Liver (tissue), 3 donors: Measurements from ENCODE around the gene MNS1.

Source experiments
- ATF3 ChIP-seq: IDR thresholded peaks from 2 replicates; pipeline ENCODE4 v1.6.1; 2016; ENCODE audit warnings: antibody characterized with exemption
- CTCF ChIP-seq: fragments of 150-350 bp; IDR thresholded peaks from 2 replicates; pipeline ENCODE4 v1.5.1; 2017; ENCODE audit warnings: improper control_type of control experiment, low read depth, low read length; ENCODE audit not compliant: missing input control
- FOXA1 ChIP-seq: IDR thresholded peaks from 2 replicates; pipeline ENCODE4 v1.6.1; 2016; ENCODE audit warnings: antibody characterized with exemption
- GABPA ChIP-seq, 2 donors: IDR thresholded peaks in 1 of 2; conservative IDR thresholded peaks in 1 of 2; 2 replicates each; pipeline ENCODE4 v1.6.1; 2016; ENCODE audit warnings: antibody characterized with exemption in 2 of 2, mild to moderate bottlenecking in 1 of 2, moderate library complexity in 1 of 2
- HNF4A ChIP-seq, 2 donors: conservative IDR thresholded peaks; 2 replicates each; pipeline ENCODE4 v1.6.1; 2016; ENCODE audit warnings: antibody characterized with exemption in 2 of 2, mild to moderate bottlenecking in 2 of 2
- JUND ChIP-seq, 2 donors: IDR thresholded peaks; 2 replicates each; pipeline ENCODE4 v1.6.1; 2016; ENCODE audit warnings: antibody characterized with exemption in 2 of 2
- MAX ChIP-seq: IDR thresholded peaks from 2 replicates; pipeline ENCODE4 v1.6.1; 2016; ENCODE audit warnings: antibody characterized with exemption
- NR2F2 ChIP-seq: IDR thresholded peaks from 2 replicates; pipeline ENCODE4 v1.6.1; 2016; ENCODE audit warnings: antibody characterized with exemption
- RAD21 ChIP-seq, 2 donors: IDR thresholded peaks; 2 replicates each; pipeline ENCODE4 v1.6.1; 2016; ENCODE audit warnings: antibody characterized with exemption in 2 of 2, mild to moderate bottlenecking in 2 of 2
- REST ChIP-seq: IDR thresholded peaks from 2 replicates; pipeline ENCODE4 v1.6.1; 2016; ENCODE audit warnings: antibody characterized with exemption, mild to moderate bottlenecking
- RXRA ChIP-seq, 2 donors: IDR thresholded peaks; 2 replicates each; pipeline ENCODE4 v1.6.1; 2017 to 2018; ENCODE audit warnings: antibody characterized with exemption in 2 of 2, mild to moderate bottlenecking in 1 of 2
- SP1 ChIP-seq: IDR thresholded peaks from 2 replicates; pipeline ENCODE4 v1.6.1; 2018; ENCODE audit warnings: antibody characterized with exemption, mild to moderate bottlenecking
- TAF1 ChIP-seq: conservative IDR thresholded peaks from 2 replicates; pipeline ENCODE4 v1.6.1; 2016; ENCODE audit warnings: antibody characterized with exemption, mild to moderate bottlenecking
- ZBTB33 ChIP-seq: IDR thresholded peaks from 2 replicates; pipeline ENCODE4 v1.6.1; 2016; ENCODE audit warnings: antibody characterized with exemption
- donor health status: healthy.
- donor health status: healthy.

GRCh38 chr15:56428821-56429458, 36.0 kb downstream of the MNS1 start:
- TF ChIP-seq CTCF (peak; percentile 43), FOXA1 (no peak), ZBTB33 (no peak), MAX (no peak), HNF4A (conservative IDR thresholded peaks at IDR 0.05) (no peak), RAD21 (IDR thresholded peaks at IDR 0.05) (peak; percentile 75 to 80), REST (no peak), JUND (IDR thresholded peaks at IDR 0.05) (no peak), ATF3 (no peak), GABPA (IDR thresholded peaks at IDR 0.05 in 1 of 2, conservative IDR thresholded peaks at IDR 0.05 in 1 of 2) (no peak), SP1 (no peak), RXRA (IDR thresholded peaks at IDR 0.05) (no peak), TAF1 (no peak), NR2F2 (no peak)
